Gastrocnemius medialis (tissue), 4 donors: ENCODE measurements around the gene ACACA. TPM values are rescaled to one million over a fixed set of nuclear protein-coding genes. Genes with fewer than 3 reads are reported as not detected.
"Not testable (repeated sequence)": the region's sequence is repeated elsewhere in the genome, so short reads cannot be mapped to it uniquely, and the experiment has no call there.

Source experiments
- ATAC-seq, 2 donors: fragments of 150-250 bp; one replicate each; pipeline ENCODE4 v1.9.1; 2016
- DNase-seq, 2 donors: peaks; one replicate each; pipeline ENCODE4 v3.0.0-alpha.2; 2019
- H3K27ac ChIP-seq, 4 donors: fragments of 200-600 bp; sonication (generic); 1 replicate in 1 of 4; 2 replicates in 3 of 4; pipeline ENCODE4 v1.5.1; 2016 to 2018; ENCODE audit warnings: mild to moderate bottlenecking in 2 of 4, moderate library complexity in 1 of 4
- H3K27me3 ChIP-seq, 3 donors: fragments of 200-600 bp; sonication (generic) in 2 of 3; 1 replicate in 1 of 3; 2 replicates in 2 of 3; pipeline versions ENCODE4 v1.5.1 to v1.6.0; 2016 to 2019; ENCODE audit warnings: mild to moderate bottlenecking in 1 of 3, moderate library complexity in 1 of 3
- H3K36me3 ChIP-seq, 2 donors: fragments of 200-600 bp; sonication (generic) in 1 of 2; one replicate each; pipeline ENCODE4 v1.5.1; 2017 to 2018
- H3K4me1 ChIP-seq, 2 donors: fragments of 200-600 bp; sonication (generic) in 1 of 2; one replicate each; pipeline ENCODE4 v1.5.1; 2016 to 2017; ENCODE audit warnings: mild to moderate bottlenecking in 2 of 2
- H3K4me3 ChIP-seq, 4 donors: fragments of 200-600 bp; sonication (generic) in 3 of 4; 1 replicate in 1 of 4; 2 replicates in 3 of 4; pipeline ENCODE4 v1.5.1; 2016 to 2019; ENCODE audit warnings: mild to moderate bottlenecking in 2 of 4
- H3K9me3 ChIP-seq, 3 donors: fragments of 200-600 bp; sonication (generic) in 2 of 3; 1 replicate in 1 of 3; 2 replicates in 2 of 3; pipeline ENCODE4 v1.5.1; 2016 to 2019
- CTCF ChIP-seq, 5 experiments: fragments of 450-650 bp in 3 of 5; fragments of 200-600 bp in 2 of 5; sonication (generic) in 2 of 5; IDR thresholded peaks in 4 of 5; conservative IDR thresholded peaks in 1 of 5; 1 replicate in 4 of 5; 2 replicates in 1 of 5; pipeline ENCODE4 v1.5.1; 2016 to 2019; ENCODE audit warnings: antibody characterized with exemption in 5 of 5, mild to moderate bottlenecking in 3 of 5, moderate library complexity in 3 of 5
- POLR2A ChIP-seq, 2 donors: fragments of 450-650 bp; IDR thresholded peaks; one replicate each; pipeline ENCODE4 v1.6.1; 2017; ENCODE audit warnings: antibody characterized with exemption in 2 of 2, mild to moderate bottlenecking in 2 of 2, moderate library complexity in 2 of 2
- in situ Hi-C, 4 donors: fragments of 200-750 bp; cut with MboI; loops; one replicate each; pipeline versions ENCODE4 v1.15.0 to v1.8.0; 2017; ENCODE audit warnings: low sequenced_read_pairs in 4 of 4
- intact Hi-C: fragments of 100-400 bp; cut with DNase I; formaldehyde crosslinking; loops from one replicate; pipeline ENCODE4 v1.15.1; 2023; ENCODE audit warnings: low total_unique reads
- total RNA-seq, 4 donors: library from RNA; depleted of rRNA; stranded (reverse); fragments of >200 nt; gene quantifications; one replicate each; pipeline versions ENCODE4 v1.1.0 to v1.2.3, GENCODE V29; 2016

ACACA gene
- total RNA-seq, 4 donors from 2014 or later = 13.4 to 28.9 (median 18.9) TPM

- in situ Hi-C loops = no loop called here
- Histone ChIP-seq H3K27ac (no peak overlapping the region), H3K27me3 (no peaks in the 10 kb centered on the region), H3K4me1 (no peaks in the 10 kb centered on the region), H3K4me3 (no peak overlapping the region), H3K9me3 (no peaks in the 10 kb centered on the region), H3K36me3 (no peaks in the 10 kb centered on the region)
- no peak for ATAC-seq
- intact Hi-C loops = no loop called here
- no peak for DNase-seq
- no peak for TF ChIP-seq POLR2A (IDR thresholded peaks at IDR 0.05)
- TF ChIP-seq CTCF (IDR thresholded peaks at IDR 0.05 in 4 of 5, conservative IDR thresholded peaks at IDR 0.05 in 1 of 5) = no peak
Measured at GRCh38 chr17:37148156-37148555, 258.5 kb downstream of the ACACA start.

GRCh38 chr17:37147301-37147812 lies 259.3 kb downstream of the ACACA start:
- no peak for ATAC-seq
- in situ Hi-C loops = no loop called here
- H3K4me3 ChIP-seq = no peak overlapping the region

GRCh38 chr17:37146086-37147064 lies 260.3 kb downstream of the ACACA start:
- no peak overlapping the region for H3K4me3 ChIP-seq
- no peak overlapping the region for H3K27ac ChIP-seq
- H3K36me3 ChIP-seq = no peaks in the 10 kb centered on the region
- intact Hi-C loops (no loop called here), in situ Hi-C loops (no loop called here)
- DNase-seq = no peak
- no peak for ATAC-seq
- TF ChIP-seq CTCF (IDR thresholded peaks at IDR 0.05 in 4 of 5, conservative IDR thresholded peaks at IDR 0.05 in 1 of 5) = no peak
- TF ChIP-seq POLR2A (IDR thresholded peaks at IDR 0.05) = no peak
- no peaks in the 10 kb centered on the region for H3K9me3 ChIP-seq
- H3K4me1 ChIP-seq = no peaks in the 10 kb centered on the region
- H3K27me3 ChIP-seq = no peaks in the 10 kb centered on the region

More at GRCh38 chr17:37147301-37147812, 259.3 kb downstream of the ACACA start:
- intact Hi-C loops = no loop called here
- DNase-seq = no peak
- no peak overlapping the region for H3K27ac ChIP-seq
- no peaks in the 10 kb centered on the region for H3K36me3 ChIP-seq
- H3K9me3 ChIP-seq = no peaks in the 10 kb centered on the region
- no peaks in the 10 kb centered on the region for H3K4me1 ChIP-seq
- no peaks in the 10 kb centered on the region for H3K27me3 ChIP-seq
- no peak for TF ChIP-seq CTCF (IDR thresholded peaks at IDR 0.05 in 4 of 5, conservative IDR thresholded peaks at IDR 0.05 in 1 of 5)
- no peak for TF ChIP-seq POLR2A (IDR thresholded peaks at IDR 0.05)

GRCh38 chr17:37144075-37144701 lies 262.4 kb downstream of the ACACA start:
- no peak overlapping the region for H3K4me3 ChIP-seq
- no peaks in the 10 kb centered on the region for H3K4me1 ChIP-seq
- ATAC-seq (no peak), DNase-seq (no peak)
- in situ Hi-C loops (no loop called here), intact Hi-C loops (no loop called here)
- H3K9me3 ChIP-seq = no peaks in the 10 kb centered on the region
- TF ChIP-seq CTCF (IDR thresholded peaks at IDR 0.05 in 4 of 5, conservative IDR thresholded peaks at IDR 0.05 in 1 of 5) (no peak), POLR2A (IDR thresholded peaks at IDR 0.05) (no peak)
- no peak overlapping the region for H3K27ac ChIP-seq
- H3K36me3 ChIP-seq = no peaks in the 10 kb centered on the region
- no peaks in the 10 kb centered on the region for H3K27me3 ChIP-seq

GRCh38 chr17:37143558-37143957 lies 263.1 kb downstream of the ACACA start:
- H3K4me1 ChIP-seq, in situ Hi-C loops, DNase-seq: not testable (repeated sequence)

More at GRCh38 chr17:37143558-37143957, 263.1 kb downstream of the ACACA start:
- H3K27me3 ChIP-seq, ATAC-seq, H3K4me3 ChIP-seq, H3K36me3 ChIP-seq, intact Hi-C loops, H3K27ac ChIP-seq, H3K9me3 ChIP-seq: not testable (repeated sequence)
